Measurements from ENCODE around the gene HINT3. TPM values are rescaled to one million over a fixed set of nuclear protein-coding genes. Genes with fewer than 3 reads are reported as not detected.

HINT3 gene
- total and polyA plus RNA-seq, 11 donors: 8.1 to 40.0 (median 33.8) TPM

GRCh38 chr6:125919618-125920017 is 37.0 kb upstream of the HINT3 start:
- Histone ChIP-seq H3K4me3 (peak overlapping the region in 9 of 12 donors; percentile 26 to 52 (median 37)), H3K4me1 (peaks cover 0 to 57% (median 9%) of the 10 kb centered on the region in 12 donors), H3K27me3 (no peaks in the 10 kb centered on the region), H3K9me3 (no peaks in the 10 kb centered on the region), H3K27ac (peak overlapping the region in 11 of 12 donors; percentile 36 to 86 (median 66)), H3K36me3 (peaks cover 0 to 76% (median 60%) of the 10 kb centered on the region in 9 donors)
- 69 to 86% (median 80%) methylated on average over 3 of the region's 3 CpGs for WGBS, 4 donors
- DNase-seq (no peak), ATAC-seq (no peak)
- intact Hi-C loops (cut with DNase I): loop anchor here in 4 of 10 donors (5.0 to 10.0 kb wide), 2 partner anchors 38 to 55 kb away; partner anchors contain the start of gene HINT3 (in 3 of the 4)
- no peak for TF ChIP-seq POLR2A (IDR thresholded peaks at IDR 0.05)
- no peak for TF ChIP-seq CTCF (IDR thresholded peaks at IDR 0.05)

GRCh38 chr6:125922322-125922860 is 34.2 kb upstream of the HINT3 start:
- DNase-seq (no peak), ATAC-seq (no peak)
- peaks cover 0 to 78% (median 9%) of the 10 kb centered on the region in 12 donors for H3K4me1 ChIP-seq
- intact Hi-C loops (cut with DNase I): loop anchor here in 2 of 10 donors (5.0 kb wide), 1 partner anchor 35 kb away; the partner anchor contains the start of gene HINT3 (in 2 of the 2)
- no peak overlapping the region for H3K4me3 ChIP-seq
- H3K9me3 ChIP-seq: no peaks in the 10 kb centered on the region
- peaks cover 0 to 68% (median 57%) of the 10 kb centered on the region in 9 donors for H3K36me3 ChIP-seq
- H3K27ac ChIP-seq: peak overlapping the region in 1 of 12 donors; percentile 0
- no peaks in the 10 kb centered on the region for H3K27me3 ChIP-seq
- WGBS, 4 donors: 93 to 98% (median 97%) methylated on average over 8 of the region's 8 CpGs
- no peak for TF ChIP-seq CTCF (IDR thresholded peaks at IDR 0.05)
- TF ChIP-seq POLR2A (IDR thresholded peaks at IDR 0.05): no peak

GRCh38 chr6:125923366-125923877 is 33.1 kb upstream of the HINT3 start:
- peak in 1 of 4 donors; percentile 33 for ATAC-seq

More at GRCh38 chr6:125923366-125923877, 33.1 kb upstream of the HINT3 start:
- H3K36me3 ChIP-seq: peaks cover 0 to 76% (median 64%) of the 10 kb centered on the region in 9 donors
- TF ChIP-seq POLR2A (IDR thresholded peaks at IDR 0.05) (no peak), CTCF (IDR thresholded peaks at IDR 0.05) (no peak)
- intact Hi-C loops (cut with DNase I): loop anchor here in 2 of 10 donors (5.0 kb wide), 1 partner anchor 34 kb away; the partner anchor contains the start of gene HINT3 (in 2 of the 2)
- H3K4me3 ChIP-seq: no peak overlapping the region
- no peaks in the 10 kb centered on the region for H3K9me3 ChIP-seq
- peak overlapping the region in 2 of 12 donors; percentile 15 to 45 for H3K27ac ChIP-seq
- no peaks in the 10 kb centered on the region for H3K27me3 ChIP-seq
- 53 to 63% (median 55%) methylated on average over 4 of the region's 4 CpGs for WGBS, 4 donors
- H3K4me1 ChIP-seq: peaks cover 0 to 79% (median 10%) of the 10 kb centered on the region in 12 donors
- no peak for DNase-seq

Data from heart left ventricle (tissue), 16 donors.